ENCODE measurements around the gene CA5A.
"Not testable (repeated sequence)": the region's sequence is repeated elsewhere in the genome, so short reads cannot be mapped to it uniquely, and the experiment has no call there.

The CA5A gene

GRCh38 chr16:87947356-87948118 is 11.2 kb upstream of the CA5A start:
- DNase-seq (ENCODE audit: low spot score) = no peak

- no peak for DNase-seq (ENCODE audit: low spot score)
Observed at GRCh38 chr16:87946596-87947347, 10.4 kb upstream of the CA5A start.

GRCh38 chr16:87945351-87946042 is 9.2 kb upstream of the CA5A start:
- DNase-seq (ENCODE audit: low spot score) = peak; percentile 75

- DNase-seq (ENCODE audit: low spot score) = no peak
Observed at GRCh38 chr16:87942680-87943079, 6.4 kb upstream of the CA5A start.

GRCh38 chr16:87939562-87940423 is 3.5 kb upstream of the CA5A start:
- DNase-seq (ENCODE audit: low spot score) = no peak

GRCh38 chr16:87938412-87938949 is 2.2 kb upstream of the CA5A start:
- no peak for DNase-seq (ENCODE audit: low spot score)

GRCh38 chr16:87937231-87937542 is 858 bp upstream of the CA5A start:
- DNase-seq (ENCODE audit: low spot score) = not testable (repeated sequence)

GRCh38 chr16:87936016-87936374 is 334 bp downstream of the CA5A start:
- DNase-seq (ENCODE audit: low spot score) = not testable (repeated sequence)

- not testable (repeated sequence) for DNase-seq (ENCODE audit: low spot score)
Observed at GRCh38 chr16:87934752-87935425, 1.4 kb downstream of the CA5A start.

GRCh38 chr16:87933140-87933495 is 3.2 kb downstream of the CA5A start:
- no peak for DNase-seq (ENCODE audit: low spot score)

- DNase-seq (ENCODE audit: low spot score) = not testable (repeated sequence)
Observed at GRCh38 chr16:87932475-87933139, 3.7 kb downstream of the CA5A start.

- no peak for DNase-seq (ENCODE audit: low spot score)
Observed at GRCh38 chr16:87931504-87931903, 4.8 kb downstream of the CA5A start.

GRCh38 chr16:87930456-87930855 is 5.9 kb downstream of the CA5A start:
- DNase-seq (ENCODE audit: low spot score) = no peak

GRCh38 chr16:87929986-87930385 is 6.3 kb downstream of the CA5A start:
- no peak for DNase-seq (ENCODE audit: low spot score)

- DNase-seq (ENCODE audit: low spot score) = no peak
Observed at GRCh38 chr16:87927195-87927562, 9.2 kb downstream of the CA5A start.

GRCh38 chr16:87926246-87927194 is 9.8 kb downstream of the CA5A start:
- DNase-seq (ENCODE audit: low spot score) = no peak

- DNase-seq (ENCODE audit: low spot score) = no peak
Observed at GRCh38 chr16:87924811-87925670, 11.3 kb downstream of the CA5A start.

- DNase-seq (ENCODE audit: low spot score) = no peak
Observed at GRCh38 chr16:87924041-87924810, 12.1 kb downstream of the CA5A start.

All from putamen (tissue), 1 donor.